IPS-NIHi7 (cell line): ENCODE data around the gene LPAR1.

Source experiments
- DNase-seq: peaks from one replicate; pipeline ENCODE4 v3.0.0; 2012; ENCODE audit warnings: mixed read lengths; ENCODE audit errors: extremely low spot score

The LPAR1 gene

GRCh38 chr9:110919609-110920008 lies 118.7 kb downstream of the LPAR1 start:
- no peak for DNase-seq

GRCh38 chr9:110919050-110919435 lies 119.2 kb downstream of the LPAR1 start:
- DNase-seq, result no peak

- no peak for DNase-seq
These were observed 119.8 kb downstream of the LPAR1 start for GRCh38 chr9:110918316-110919049.

GRCh38 chr9:110916403-110916802 lies 121.9 kb downstream of the LPAR1 start:
- DNase-seq, result no peak

- no peak for DNase-seq
These were observed 125.6 kb downstream of the LPAR1 start for GRCh38 chr9:110912419-110913291.

GRCh38 chr9:110911659-110912418 lies 126.4 kb downstream of the LPAR1 start:
- DNase-seq, result no peak

GRCh38 chr9:110908894-110909293 lies 129.4 kb downstream of the LPAR1 start:
- DNase-seq, result no peak

GRCh38 chr9:110900917-110901316 lies 137.4 kb downstream of the LPAR1 start:
- no peak for DNase-seq

- no peak for DNase-seq
These were observed 137.8 kb downstream of the LPAR1 start for GRCh38 chr9:110900456-110900855.

DNA sequence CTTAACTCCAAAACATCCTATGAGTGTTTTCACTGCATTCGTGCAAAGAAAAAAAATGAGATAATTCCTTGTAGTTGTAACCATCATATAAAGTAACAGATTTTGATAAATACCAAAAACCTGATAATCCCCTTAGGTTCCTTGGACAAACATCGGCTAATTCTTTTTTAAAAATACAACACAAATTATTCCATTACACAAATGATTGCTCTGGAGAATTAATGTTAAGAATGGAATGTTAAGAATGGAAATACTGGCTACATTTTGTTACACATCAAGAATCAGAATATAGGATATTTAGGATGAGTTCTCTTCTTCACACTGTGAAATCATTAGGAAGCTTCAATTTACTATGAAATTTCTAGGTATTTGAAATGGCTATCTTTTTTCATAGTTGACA lies 139.4 kb downstream of the LPAR1 start:
- no peak for DNase-seq

- no peak for DNase-seq
These were observed 139.9 kb downstream of the LPAR1 start for GRCh38 chr9:110898358-110898757.

- DNase-seq, result no peak
These were observed 140.3 kb downstream of the LPAR1 start for GRCh38 chr9:110897943-110898342.

DNA sequence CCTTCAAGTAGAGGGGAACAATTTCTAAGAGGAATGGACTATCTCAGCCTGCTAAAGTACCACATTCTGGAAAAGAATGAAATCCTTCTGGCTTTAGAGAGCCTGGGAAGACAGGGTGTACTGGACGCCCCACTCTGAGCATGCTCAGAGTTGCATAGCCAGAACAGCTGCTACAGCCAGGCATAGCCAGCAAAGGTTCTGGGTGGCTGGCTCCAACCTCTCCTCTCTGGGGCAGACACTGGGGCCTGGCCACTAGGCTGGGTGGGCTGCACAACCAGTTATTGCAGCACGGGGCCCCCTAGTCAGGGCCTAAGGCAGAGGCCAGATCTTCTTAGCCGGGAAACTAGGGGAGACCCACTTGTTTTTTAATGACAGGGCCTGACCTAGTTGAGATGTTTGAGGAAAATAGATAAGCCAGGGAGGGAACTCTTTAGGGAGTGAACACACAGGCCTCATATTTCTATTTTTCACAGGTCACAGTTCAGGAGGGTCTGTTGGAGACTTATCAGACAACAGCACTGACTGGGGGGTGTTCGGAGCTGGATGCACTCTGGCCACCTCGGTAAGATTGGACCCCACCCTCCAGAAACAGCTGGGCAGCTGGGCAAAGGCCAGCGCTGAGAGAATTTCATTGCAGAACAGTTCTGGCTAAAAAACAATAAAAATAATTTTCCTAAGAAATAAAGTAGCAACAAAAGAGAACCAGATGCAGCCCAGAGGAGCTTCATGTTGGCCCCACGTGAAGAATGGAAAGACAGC lies 142.9 kb downstream of the LPAR1 start:
- DNase-seq, result no peak

DNA sequence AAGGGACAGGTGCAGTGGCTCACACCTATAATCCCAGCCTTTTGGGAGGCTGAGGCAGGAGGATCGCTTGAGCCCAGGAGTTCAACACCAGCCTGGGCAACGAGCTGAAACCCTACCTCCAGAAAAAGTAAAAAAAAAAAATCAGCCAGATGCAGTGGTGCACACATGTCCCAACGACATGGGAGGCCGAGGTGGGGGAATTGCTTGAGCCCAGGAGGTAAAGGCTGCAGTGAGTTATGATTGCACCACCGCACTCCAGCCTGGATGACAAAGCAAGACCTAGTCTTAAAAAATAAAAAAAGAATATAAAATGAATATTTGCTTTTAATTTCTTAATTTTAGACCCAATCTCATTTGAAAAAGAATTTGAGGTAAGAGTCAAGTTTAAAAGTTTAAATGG lies 143.5 kb downstream of the LPAR1 start:
- no peak for DNase-seq

DNA sequence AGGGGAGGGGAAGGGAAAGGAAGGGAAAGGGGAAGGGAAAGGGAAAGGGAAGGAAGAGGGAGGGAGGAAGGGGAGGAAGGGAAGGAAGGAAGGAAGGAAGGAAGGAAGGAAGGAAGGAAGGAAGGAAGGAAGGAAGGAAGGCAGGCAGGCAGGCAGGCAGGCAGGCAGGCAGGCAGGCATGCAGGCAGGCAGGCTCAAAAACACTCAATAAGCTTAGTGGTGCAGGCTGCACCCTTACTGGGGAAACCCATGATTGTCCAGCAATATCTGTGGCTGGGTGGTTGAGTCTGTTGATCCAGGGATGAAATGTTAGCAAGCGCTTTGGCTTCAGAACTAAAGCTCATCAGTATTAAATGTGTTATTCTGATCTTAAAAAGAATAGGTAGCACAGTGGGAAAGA lies 145.6 kb downstream of the LPAR1 start:
- no peak for DNase-seq

GRCh38 chr9:110891760-110892159 lies 146.5 kb downstream of the LPAR1 start:
- DNase-seq, result no peak

- no peak for DNase-seq
These were observed 147.9 kb downstream of the LPAR1 start for GRCh38 chr9:110890416-110890815.

DNA sequence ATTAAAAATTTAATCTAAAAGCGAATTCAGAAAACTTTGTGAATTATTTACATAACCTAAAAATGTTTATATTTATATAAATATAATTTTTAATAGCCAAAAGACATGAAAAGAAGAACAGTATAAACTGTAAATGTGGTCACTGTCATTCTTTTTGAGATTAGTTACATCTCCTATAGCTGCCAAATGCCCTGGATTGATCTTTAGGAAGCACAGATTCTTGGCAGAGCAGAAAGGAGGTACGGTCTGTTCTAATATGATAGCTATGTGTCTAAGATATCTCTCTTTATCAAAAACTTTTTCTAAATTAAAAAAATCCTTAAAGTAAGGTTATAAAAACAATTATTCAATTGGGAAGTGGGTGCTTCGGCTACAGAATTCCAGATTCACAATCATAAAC lies 151.0 kb downstream of the LPAR1 start:
- no peak for DNase-seq

DNA sequence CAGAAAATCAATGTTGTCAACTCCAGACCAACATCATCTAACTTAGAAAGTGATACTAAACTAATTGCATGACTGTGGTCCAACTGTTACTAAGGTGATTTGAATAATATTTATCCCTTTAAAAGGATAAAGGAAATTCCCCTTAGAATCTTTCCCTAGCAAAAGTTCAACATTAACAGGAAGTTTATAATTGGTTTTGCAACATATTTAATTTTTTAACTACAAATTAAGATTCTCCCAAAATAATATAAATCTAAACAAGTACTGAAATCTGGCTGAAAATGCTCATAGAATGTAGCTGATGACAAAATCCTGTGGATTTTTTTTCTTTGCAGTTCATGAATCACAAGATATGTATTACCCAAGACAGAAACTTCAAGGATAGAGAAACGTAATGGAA lies 151.4 kb downstream of the LPAR1 start:
- DNase-seq, result no peak

DNA sequence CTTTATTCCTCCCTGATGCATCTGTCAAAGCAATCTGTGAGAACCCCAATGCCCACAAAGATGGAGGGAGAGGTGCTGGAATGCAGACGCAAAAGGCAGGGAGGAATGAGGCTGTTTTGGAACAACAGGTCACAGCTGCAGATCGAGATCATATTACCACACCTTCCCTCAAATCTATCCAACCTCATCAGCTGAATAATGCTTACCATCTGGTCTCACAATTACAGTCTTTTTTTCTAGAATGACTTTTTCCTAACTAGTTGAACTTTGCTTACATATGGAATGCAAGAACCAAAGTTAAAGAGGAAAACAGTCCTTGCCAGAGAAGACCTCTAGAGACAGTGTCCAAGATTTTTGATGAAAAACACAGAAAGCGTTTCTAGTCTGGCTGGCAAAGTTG lies 158.1 kb downstream of the LPAR1 start:
- DNase-seq, result no peak

- no peak for DNase-seq
These were observed 160.9 kb downstream of the LPAR1 start for GRCh38 chr9:110877374-110877773.

DNA sequence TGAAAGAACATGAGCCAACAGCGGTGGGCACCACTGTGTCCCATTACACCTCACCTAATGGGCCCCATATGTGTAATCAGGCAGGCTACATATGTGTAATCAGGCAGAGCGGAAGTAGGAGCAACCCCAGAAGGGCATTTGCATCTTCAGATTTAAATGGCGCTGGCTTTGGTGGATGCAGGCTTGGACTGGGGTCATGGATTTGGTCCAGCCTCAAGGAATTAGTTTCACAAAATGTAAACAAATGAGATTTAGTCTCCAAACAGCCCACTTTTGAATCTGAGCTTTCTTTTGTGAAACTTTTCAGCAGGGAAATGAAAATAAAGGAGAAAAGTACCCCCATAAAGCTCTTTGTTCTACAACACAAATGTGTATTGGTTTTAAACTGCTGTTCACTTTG lies 161.3 kb downstream of the LPAR1 start:
- no peak for DNase-seq
